COLO668 (cell line): Measurements from ENCODE around the gene C13orf46.

Source experiments
- DNase-seq: peaks from one replicate; lab custom pipeline; 2025; ENCODE audit not compliant: unreplicated experiment; lab: John Stamatoyannopoulos, UW

Gene C13orf46

GRCh38 chr13:113956571-113956970, 17.3 kb downstream of the C13orf46 start:
- DNase-seq, result no peak

DNA sequence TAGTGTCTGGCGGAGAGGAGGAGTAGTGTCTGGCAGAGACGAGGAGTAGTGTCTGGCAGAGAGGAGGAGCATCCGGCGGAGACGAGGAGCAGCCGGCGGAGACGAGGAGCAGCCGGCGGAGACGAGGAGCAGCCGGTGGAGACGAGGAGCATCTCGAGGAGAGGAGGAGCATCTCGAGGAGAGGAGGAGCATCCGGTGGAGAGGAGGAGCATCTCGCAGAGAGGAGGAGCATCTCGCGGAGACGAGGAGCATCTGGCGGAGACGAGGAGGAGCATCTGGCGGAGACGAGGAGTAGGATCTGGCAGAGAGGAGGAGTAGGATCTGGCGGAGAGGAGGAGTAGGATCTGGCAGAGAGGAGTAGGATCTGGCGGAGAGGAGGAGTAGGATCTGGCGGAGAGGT, 18.2 kb downstream of the C13orf46 start:
- no peak for DNase-seq

GRCh38 chr13:113955235-113955634, 18.6 kb downstream of the C13orf46 start:
- no peak for DNase-seq

- no peak for DNase-seq
Measured at GRCh38 chr13:113954046-113954835, 19.6 kb downstream of the C13orf46 start.

DNA sequence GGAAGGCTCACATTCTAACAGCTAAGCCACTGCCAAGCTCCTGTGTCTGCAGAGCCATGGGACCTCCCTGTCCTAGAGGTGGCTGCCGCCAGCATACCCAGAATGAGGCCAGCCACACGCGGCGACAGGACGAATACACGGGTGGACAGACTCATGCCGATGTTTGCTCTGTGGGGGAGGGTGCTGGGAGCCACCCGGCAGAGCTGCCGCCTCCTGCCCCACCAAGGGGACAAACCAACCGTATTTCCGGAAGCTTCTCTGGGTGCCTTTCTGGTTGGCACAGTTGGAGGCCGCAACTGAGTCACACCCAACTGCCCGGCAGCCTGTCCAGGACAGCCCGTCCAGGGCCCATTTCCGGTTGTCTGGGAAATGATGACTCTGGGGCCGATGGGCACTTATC, 20.3 kb downstream of the C13orf46 start:
- DNase-seq, result no peak

DNA sequence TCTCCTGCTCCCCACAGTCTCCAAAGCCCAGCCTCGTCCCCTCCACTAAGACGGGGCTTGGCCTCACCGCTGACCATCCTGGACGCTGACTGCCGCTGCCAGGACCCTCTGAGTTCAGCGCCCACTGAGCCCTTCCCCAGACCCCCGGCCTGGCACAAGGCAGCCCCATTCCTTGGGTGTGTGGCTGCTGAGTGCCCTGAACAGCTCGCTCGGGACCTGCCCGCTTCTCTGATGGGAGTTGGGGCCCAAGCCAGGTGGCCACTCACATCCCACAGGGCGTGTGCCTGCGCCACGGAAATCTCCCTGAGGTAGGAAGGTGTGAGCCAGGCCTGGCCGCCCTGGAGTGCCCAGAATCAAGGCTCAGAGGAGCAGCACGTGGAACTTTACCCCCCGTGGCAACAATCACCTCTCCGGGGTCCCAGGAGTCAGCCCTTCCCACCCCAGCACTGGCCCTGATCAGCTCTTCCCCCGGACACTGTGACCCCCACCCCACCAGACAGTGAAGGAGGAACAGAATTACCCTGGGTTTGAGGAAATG, 20.8 kb downstream of the C13orf46 start:
- no peak for DNase-seq

GRCh38 chr13:113952151-113952982, 21.5 kb downstream of the C13orf46 start:
- DNase-seq, result no peak

DNA sequence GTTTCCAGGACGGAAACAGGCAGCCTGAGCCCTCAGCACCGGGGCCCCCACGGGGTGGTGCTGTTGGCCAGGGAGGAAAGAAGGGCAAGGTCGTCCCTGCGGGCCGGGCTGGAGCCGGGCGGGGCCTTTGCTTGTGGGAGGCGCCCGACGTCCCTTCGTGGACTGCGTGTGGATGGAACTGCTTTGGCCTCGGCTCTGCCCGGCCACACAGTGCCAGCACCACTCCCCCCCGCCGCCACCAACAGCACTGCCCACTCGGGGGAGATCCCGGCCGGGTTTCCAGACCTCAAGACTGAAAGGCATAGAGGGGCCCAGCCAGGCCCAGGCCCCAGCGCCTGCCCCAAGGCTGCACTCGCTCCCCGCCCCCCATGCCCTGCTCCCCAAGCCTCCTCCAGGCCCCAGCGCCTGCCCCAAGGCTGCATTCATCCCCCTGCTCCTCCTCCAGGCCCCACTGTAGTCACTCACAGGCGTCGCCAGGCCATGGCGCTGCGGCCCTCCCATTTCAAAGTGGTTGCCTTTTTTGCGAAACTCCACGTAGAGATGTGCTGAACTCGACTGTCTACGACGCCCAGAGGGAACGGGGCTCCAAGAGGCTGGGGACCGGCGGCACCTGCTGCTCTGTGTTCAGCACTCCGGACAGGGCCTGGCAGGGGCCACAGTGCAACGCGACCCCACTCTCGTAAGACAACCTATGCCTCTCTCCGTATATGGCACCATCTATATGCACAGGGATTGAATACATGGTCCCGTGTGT, 22.5 kb downstream of the C13orf46 start:
- DNase-seq, result peak; percentile 97

GRCh38 chr13:113950451-113951245, 23.2 kb downstream of the C13orf46 start:
- DNase-seq, result no peak

DNA sequence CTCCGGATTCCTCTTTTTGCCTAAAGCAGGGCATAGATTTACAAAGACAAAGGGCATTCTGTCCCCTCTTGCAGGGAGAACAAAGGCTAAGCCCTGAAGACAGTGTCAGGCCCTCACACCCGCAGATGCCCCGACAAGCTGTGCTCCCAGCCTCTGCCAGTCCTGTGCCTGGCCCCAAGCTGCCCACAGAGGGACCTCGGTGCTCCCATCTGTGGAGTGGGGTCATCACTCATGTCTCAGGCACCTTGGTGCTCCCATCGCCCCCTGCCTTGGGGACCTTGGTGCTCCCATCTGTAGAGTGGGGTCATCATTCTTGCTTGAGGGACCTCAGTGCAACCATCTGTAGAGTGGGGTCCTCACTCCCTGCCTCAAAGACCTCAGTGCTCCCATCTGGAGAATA, 24.3 kb downstream of the C13orf46 start:
- DNase-seq, result no peak

GRCh38 chr13:113948034-113948742, 25.7 kb downstream of the C13orf46 start:
- no peak for DNase-seq

DNA sequence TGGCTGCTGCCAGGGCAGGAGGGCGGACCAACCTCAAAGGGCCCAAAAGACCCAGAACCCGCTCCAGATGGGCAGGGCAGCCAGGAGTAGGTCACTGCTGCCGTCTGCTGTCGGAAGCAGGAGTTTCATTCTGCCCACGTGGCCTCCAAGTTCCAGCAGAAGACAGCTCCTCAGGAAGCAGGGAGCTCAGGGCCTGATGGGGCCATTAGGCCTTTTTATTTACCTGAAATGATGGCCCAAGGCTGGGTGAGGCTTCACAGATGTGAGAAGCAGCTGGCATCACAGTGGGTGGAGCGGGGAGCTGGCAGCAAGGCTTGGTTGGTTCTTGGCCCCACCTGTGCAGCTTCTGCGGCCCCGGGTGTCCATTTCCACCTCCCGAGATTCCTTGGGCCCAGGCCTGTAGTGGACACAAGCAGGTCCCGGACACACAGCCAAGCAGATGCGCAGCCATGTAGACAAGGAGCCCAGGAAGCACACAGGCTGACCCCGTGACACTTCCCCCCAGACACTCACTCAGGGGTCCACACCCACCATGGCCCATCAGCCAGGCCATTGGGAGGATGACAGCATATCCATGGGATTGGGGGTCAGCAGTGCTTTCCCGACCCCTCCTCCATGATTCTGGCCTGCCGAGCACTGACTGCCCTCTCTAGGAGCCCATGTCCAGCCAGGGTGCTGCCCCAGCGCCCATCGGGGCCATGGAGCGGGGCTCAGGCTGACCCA, 26.4 kb downstream of the C13orf46 start:
- DNase-seq, result peak; percentile 69

GRCh38 chr13:113946409-113947181, 27.3 kb downstream of the C13orf46 start:
- no peak for DNase-seq

DNA sequence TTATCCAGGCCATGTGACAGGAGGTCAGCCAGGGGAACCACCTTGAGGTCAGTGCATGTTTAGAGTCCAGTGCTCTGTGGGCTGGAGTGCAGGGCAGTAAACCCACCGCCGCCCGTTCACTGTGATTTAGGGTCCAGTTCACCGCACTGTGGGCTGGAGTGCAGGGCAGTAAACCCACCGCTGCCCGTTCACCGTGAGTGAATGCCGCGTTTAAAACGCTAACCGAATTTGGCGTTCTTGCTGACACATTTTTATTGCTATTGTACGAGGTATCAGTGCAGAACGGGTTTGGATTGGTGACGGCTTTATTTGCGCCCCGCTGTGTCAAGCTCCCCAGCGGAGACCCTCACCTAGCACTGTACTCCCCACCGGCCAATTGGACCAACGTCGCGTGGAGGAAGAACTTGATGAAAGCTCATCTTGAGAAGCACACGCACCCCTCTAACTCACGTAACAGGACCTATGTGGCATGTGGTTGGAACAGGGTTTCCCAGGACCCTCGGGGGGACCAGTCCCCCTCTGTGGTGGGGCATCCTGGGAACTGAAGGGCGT, 27.9 kb downstream of the C13orf46 start:
- DNase-seq, result no peak

DNA sequence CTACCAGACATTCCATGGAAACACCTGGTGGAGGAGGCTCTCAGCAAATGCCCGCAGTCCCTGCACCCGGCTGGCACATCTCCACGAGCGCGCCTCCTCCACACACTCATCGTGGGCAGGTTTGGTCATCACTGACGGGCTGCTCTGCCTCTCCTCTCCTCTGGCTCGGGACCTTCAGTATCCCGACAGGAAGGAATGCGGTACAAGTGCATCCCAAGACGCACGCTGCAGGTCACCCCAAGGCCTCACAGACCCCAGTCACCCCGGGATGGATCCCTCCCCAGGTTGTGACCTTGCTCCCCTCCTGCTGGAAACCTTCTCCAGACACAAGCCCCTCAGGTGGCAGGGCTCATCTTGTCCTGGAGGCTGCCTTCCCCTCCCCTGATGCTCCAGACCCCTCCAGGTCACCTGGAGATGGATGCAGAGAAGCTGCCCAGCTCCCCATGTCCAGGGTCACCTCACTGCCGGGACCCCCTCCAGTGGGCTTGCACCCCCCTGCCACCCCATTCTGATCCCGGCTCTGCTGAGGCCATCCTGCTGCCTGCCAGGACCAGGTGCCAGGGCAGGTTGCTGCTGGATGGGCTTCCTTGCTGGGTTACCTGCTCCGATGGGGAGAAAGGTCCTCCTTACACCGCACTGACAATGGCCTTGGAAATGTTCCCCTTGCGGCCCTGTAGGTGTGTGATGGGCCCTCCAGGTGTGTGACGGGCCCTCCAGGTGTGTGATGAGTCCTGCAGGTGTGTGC, 29.9 kb downstream of the C13orf46 start:
- no peak for DNase-seq

GRCh38 chr13:113942591-113943103, 31.2 kb downstream of the C13orf46 start:
- DNase-seq, result no peak

- DNase-seq, result peak; percentile 91
Measured at GRCh38 chr13:113941571-113942191, 32.2 kb downstream of the C13orf46 start.
